Ovary (tissue), 3 donors: ENCODE data around the gene PDZD4.

ENCODE experiments used
- CTCF ChIP-seq, 3 donors: fragments of 450-650 bp in 2 of 3; fragments of 200-600 bp in 1 of 3; IDR thresholded peaks; one replicate each; pipeline versions ENCODE4 v1.5.1 to v1.8.0; 2016 to 2022; ENCODE audit warnings: antibody characterized with exemption in 3 of 3, mild to moderate bottlenecking in 1 of 3
- POLR2A ChIP-seq: fragments of 450-650 bp; IDR thresholded peaks from one replicate; pipeline ENCODE4 v1.6.1; 2017; ENCODE audit warnings: antibody characterized with exemption, mild to moderate bottlenecking, moderate library complexity
- donor health status: DM: no; HTN: no; CAD: no.

- TF ChIP-seq CTCF (IDR thresholded peaks at IDR 0.05) = no peak
- no peak for TF ChIP-seq POLR2A
Observed at GRCh38 chrX:153871946-153872878, 41.9 kb upstream of the PDZD4 start.
